Activated CD4-positive, alpha-beta T cell treated with anti-CD3 and anti-CD28 coated beads, Interleukin-2, amount 50 U/mL, for 4 hours (primary cell): ENCODE data around the gene RDH5.

ENCODE experiments used
- DNase-seq, 2 experiments: peaks; one replicate each; pipeline ENCODE4 v3.0.0-alpha.2; 2020

RDH5 gene

GRCh38 chr12:55715169-55715764 is 4.9 kb upstream of the RDH5 start:
- no peak for DNase-seq

- peak; percentile 87 for DNase-seq
Observed at GRCh38 chr12:55715833-55716581, 4.2 kb upstream of the RDH5 start, which contains the start of gene BLOC1S1. Gene BLOC1S1 (plus strand): TSS chr12:55716046. CDS start chr12:55716052, 6 bp downstream.

GRCh38 chr12:55716582-55716957 is 3.6 kb upstream of the RDH5 start:
- DNase-seq: no peak

GRCh38 chr12:55717011-55718007 is 2.9 kb upstream of the RDH5 start:
- DNase-seq: no peak

- no peak for DNase-seq
Observed at GRCh38 chr12:55718015-55718414, 2.2 kb upstream of the RDH5 start.

- no peak for DNase-seq
Observed at GRCh38 chr12:55718624-55719275, 1.4 kb upstream of the RDH5 start.

GRCh38 chr12:55719371-55719770 is 822 bp upstream of the RDH5 start:
- DNase-seq: no peak

GRCh38 chr12:55720894-55721444 is 776 bp downstream of the RDH5 start:
- no peak for DNase-seq

- no peak for DNase-seq
Observed at GRCh38 chr12:55721601-55722213, 1.5 kb downstream of the RDH5 start.

GRCh38 chr12:55722948-55723347 is 2.8 kb downstream of the RDH5 start:
- DNase-seq: no peak

GRCh38 chr12:55723516-55724225 is 3.5 kb downstream of the RDH5 start:
- no peak for DNase-seq

GRCh38 chr12:55724226-55724939 is 4.2 kb downstream of the RDH5 start:
- DNase-seq: peak; percentile 59 to 61

GRCh38 chr12:55724940-55725309 is 4.7 kb downstream of the RDH5 start:
- DNase-seq: no peak

- no peak for DNase-seq
Observed at GRCh38 chr12:55725556-55725955, 5.4 kb downstream of the RDH5 start.

GRCh38 chr12:55726971-55727370 is 6.8 kb downstream of the RDH5 start:
- DNase-seq: no peak

GRCh38 chr12:55727643-55728185 is 7.5 kb downstream of the RDH5 start:
- DNase-seq: no peak

- DNase-seq: no peak
Observed at GRCh38 chr12:55728186-55728938, 8.2 kb downstream of the RDH5 start.

GRCh38 chr12:55728939-55729818 is 9.0 kb downstream of the RDH5 start, which contains the start of gene CD63:
Gene CD63 (minus strand): TSS chr12:55729009. CDS start chr12:55728341, 668 bp downstream.
- DNase-seq: peak; percentile 55 to 61
